NCI-H2196 treated with DMSO at 0.1 percent for 48 hours (cell line): ENCODE data around the gene SLC27A6.
"Not testable (repeated sequence)": the region's sequence is repeated elsewhere in the genome, so short reads cannot be mapped to it uniquely, and the experiment has no call there.

Source experiments
- DNase-seq: peaks from one replicate; lab custom pipeline; 2025; ENCODE audit not compliant: unreplicated experiment; lab: John Stamatoyannopoulos, UW

SLC27A6 gene

GRCh38 chr5:129001841-129002526 is 36.7 kb downstream of the SLC27A6 start:
- DNase-seq = no peak

GRCh38 chr5:129002527-129002842 is 37.2 kb downstream of the SLC27A6 start:
- DNase-seq = no peak

GRCh38 chr5:129003232-129003631 is 37.9 kb downstream of the SLC27A6 start:
- DNase-seq = no peak

GRCh38 chr5:129014185-129014584 is 48.9 kb downstream of the SLC27A6 start:
- DNase-seq = no peak

- no peak for DNase-seq
These were observed 53.5 kb downstream of the SLC27A6 start for GRCh38 chr5:129018837-129019236.

- DNase-seq = no peak
These were observed 54.2 kb downstream of the SLC27A6 start for GRCh38 chr5:129019401-129019908.

GRCh38 chr5:129020683-129021082 is 55.4 kb downstream of the SLC27A6 start:
- DNase-seq = no peak

- DNase-seq = no peak
These were observed 56.5 kb downstream of the SLC27A6 start for GRCh38 chr5:129021744-129022143.

- no peak for DNase-seq
These were observed 57.3 kb downstream of the SLC27A6 start for GRCh38 chr5:129022599-129022998.

GRCh38 chr5:129027260-129027659 is 62.0 kb downstream of the SLC27A6 start:
- DNase-seq = no peak

GRCh38 chr5:129031886-129032683 is 66.8 kb downstream of the SLC27A6 start:
- no peak for DNase-seq

- not testable (repeated sequence) for DNase-seq
These were observed 71.0 kb downstream of the SLC27A6 start for GRCh38 chr5:129036257-129036656.

- no peak for DNase-seq
These were observed 76.1 kb downstream of the SLC27A6 start for GRCh38 chr5:129041196-129041881.

GRCh38 chr5:129042306-129042705 is 77.0 kb downstream of the SLC27A6 start:
- DNase-seq = no peak

GRCh38 chr5:129043894-129044293 is 78.6 kb downstream of the SLC27A6 start:
- no peak for DNase-seq

GRCh38 chr5:129046151-129046550 is 80.9 kb downstream of the SLC27A6 start:
- no peak for DNase-seq

GRCh38 chr5:129048509-129048908 is 83.2 kb downstream of the SLC27A6 start:
- no peak for DNase-seq

- no peak for DNase-seq
These were observed 84.0 kb downstream of the SLC27A6 start for GRCh38 chr5:129049126-129049799.

- no peak for DNase-seq
These were observed 86.0 kb downstream of the SLC27A6 start for GRCh38 chr5:129051283-129051682.

GRCh38 chr5:129053438-129053837 is 88.2 kb downstream of the SLC27A6 start:
- DNase-seq = no peak

GRCh38 chr5:129057329-129057728 is 92.0 kb downstream of the SLC27A6 start:
- no peak for DNase-seq
